Keratinocyte (primary cell): ENCODE data around the gene SCAMP4.

ENCODE experiments used
- CTCF ChIP-seq, 3 experiments: IDR thresholded peaks in 1 of 3; conservative IDR thresholded peaks in 1 of 3; optimal IDR thresholded peaks in 1 of 3; 2 replicates in 2 of 3; 3 replicates in 1 of 3; pipeline versions ENCODE3 to v1.5.1; 2011; ENCODE audit warnings: low read length in 3 of 3, mild to moderate bottlenecking in 3 of 3, moderate library complexity in 2 of 3, control low read depth in 1 of 3, inconsistent platforms in 1 of 3; ENCODE audit not compliant: insufficient read depth in 2 of 3; ENCODE audit errors: extremely low read depth in 1 of 3
- EZH2 ChIP-seq: IDR thresholded peaks from one replicate; pipeline ENCODE4 v1.6.1; 2012; ENCODE audit warnings: inconsistent platforms, mild to moderate bottlenecking, low read length, moderate library complexity

- no peak for TF ChIP-seq CTCF (optimal IDR thresholded peaks at IDR 0.05 in 1 of 3, IDR thresholded peaks at IDR 0.05 in 1 of 3, conservative IDR thresholded peaks at IDR 0.05 in 1 of 3; ENCODE audit: extremely low read depth in 1 of 3, insufficient read depth in 2 of 3, low read length in 3 of 3)
- no peak for TF ChIP-seq EZH2
Observed at GRCh38 chr19:1918975-1919374, 13.8 kb downstream of the SCAMP4 start.
